Activated CD8-positive, alpha-beta memory T cell treated with anti-CD3 and anti-CD28 coated beads, Interleukin-2, amount 10 ng/mL, durations not matched to agents 7 days and 5 days (primary cell): ENCODE results near the gene ENKUR. TPM values are rescaled to one million over a fixed set of nuclear protein-coding genes. Genes with fewer than 3 reads are reported as not detected.
A peak's percentile ranks its signal among the peaks of the same experiment; 100 is the strongest.
"Not testable (repeated sequence)": the region's sequence is repeated elsewhere in the genome, so short reads cannot be mapped to it uniquely, and the experiment has no call there.

ENCODE experiments used
- ATAC-seq: fragments of 150-1000 bp; cut with Tn5 transposase; one replicate; pipeline ENCODE4 v1.10.0; 2021; ENCODE audit warnings: moderate library complexity
- CTCF ChIA-PET: fragments of 350-600 bp; sonication (Branson Sonifier 250); formaldehyde crosslinking; loops from one replicate; lab custom pipeline; 2021; ENCODE audit warnings: antibody characterized with exemption; lab: Charles Lee
- DNase-seq: peaks from one replicate; pipeline ENCODE4 v3.0.0-alpha.2; 2020
- H3K27ac Mint-ChIP-seq: one replicate; pipeline ENCODE4 v1.8.0; 2021; ENCODE audit warnings: mild to moderate bottlenecking, mixed read lengths
- H3K27me3 Mint-ChIP-seq: one replicate; pipeline ENCODE4 v1.8.0; 2021; ENCODE audit warnings: mixed read lengths
- H3K36me3 Mint-ChIP-seq: one replicate; pipeline ENCODE4 v1.8.0; 2021; ENCODE audit warnings: mild to moderate bottlenecking, mixed read lengths
- H3K4me1 Mint-ChIP-seq: one replicate; pipeline ENCODE4 v1.8.0; 2021; ENCODE audit warnings: mixed read lengths
- H3K4me3 Mint-ChIP-seq: one replicate; pipeline ENCODE4 v1.8.0; 2021; ENCODE audit warnings: mild to moderate bottlenecking, moderate library complexity, mixed read lengths
- H3K9me3 Mint-ChIP-seq: one replicate; pipeline ENCODE4 v1.8.0; 2022; ENCODE audit warnings: low read depth, mixed read lengths
- total RNA-seq, 2 experiments: library from RNA; stranded (reverse); gene quantifications; one replicate each; pipeline ENCODE4 v1.2.3, GENCODE V29; 2021

The ENKUR gene
- total RNA-seq, 2 experiments from 2014 or later = not detected

DNA sequence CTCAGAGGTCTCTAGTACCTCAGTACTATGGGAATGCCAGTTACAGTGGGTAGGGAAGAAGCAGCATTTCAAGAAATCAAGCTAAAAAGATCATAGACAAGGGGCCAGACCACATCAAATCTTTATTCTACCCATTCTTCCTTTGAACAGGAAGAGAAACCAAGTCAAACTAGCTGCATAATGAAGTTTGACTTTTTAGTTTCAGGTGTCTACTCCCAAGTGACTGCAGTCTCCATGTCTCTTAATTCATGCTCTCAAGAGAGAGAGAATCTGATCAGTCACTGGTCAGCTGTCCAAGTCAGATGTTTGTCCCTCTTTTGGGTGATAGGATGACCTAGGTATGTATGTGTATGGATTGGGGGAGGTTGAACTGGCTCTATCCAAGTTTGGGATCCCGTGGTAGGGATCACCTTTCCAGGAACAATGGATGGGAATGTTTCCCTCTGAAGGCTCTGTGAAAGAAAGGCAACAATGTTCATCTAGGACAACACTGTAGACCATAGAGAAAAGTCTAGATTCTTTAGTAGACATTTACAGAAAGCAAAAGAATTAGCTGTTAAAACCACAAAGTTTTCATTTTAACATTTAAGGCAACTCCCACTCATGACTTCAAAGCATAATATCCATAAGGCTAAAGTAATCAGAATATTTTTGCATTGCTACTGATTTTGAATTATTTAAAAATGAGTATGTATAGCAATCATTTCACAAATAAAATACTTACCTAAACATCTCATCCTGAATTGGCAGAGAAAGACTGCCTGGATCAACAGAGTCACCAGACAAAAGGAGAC is 33.4 kb downstream of the ENKUR start:
- Mint-ChIP-seq H3K4me1 (peaks cover 6% of the 10 kb centered on the region), H3K9me3 (no peaks in the 10 kb centered on the region), H3K27me3 (peaks cover 2% of the 10 kb centered on the region), H3K4me3 (no peak overlapping the region), H3K27ac (no peak overlapping the region), H3K36me3 (no peaks in the 10 kb centered on the region)
- CTCF ChIA-PET = no interaction called here
- ATAC-seq = no peak
- no peak for DNase-seq

- H3K4me1 Mint-ChIP-seq = peaks cover 6% of the 10 kb centered on the region
- no peak overlapping the region for H3K4me3 Mint-ChIP-seq
- CTCF ChIA-PET = no interaction called here
- peaks cover 2% of the 10 kb centered on the region for H3K27me3 Mint-ChIP-seq
- H3K9me3 Mint-ChIP-seq = no peaks in the 10 kb centered on the region
- H3K36me3 Mint-ChIP-seq = no peaks in the 10 kb centered on the region
- H3K27ac Mint-ChIP-seq = no peak overlapping the region
- no peak for DNase-seq
- ATAC-seq = no peak
These were observed 34.7 kb downstream of the ENKUR start for GRCh38 chr10:24981161-24981710.

DNA sequence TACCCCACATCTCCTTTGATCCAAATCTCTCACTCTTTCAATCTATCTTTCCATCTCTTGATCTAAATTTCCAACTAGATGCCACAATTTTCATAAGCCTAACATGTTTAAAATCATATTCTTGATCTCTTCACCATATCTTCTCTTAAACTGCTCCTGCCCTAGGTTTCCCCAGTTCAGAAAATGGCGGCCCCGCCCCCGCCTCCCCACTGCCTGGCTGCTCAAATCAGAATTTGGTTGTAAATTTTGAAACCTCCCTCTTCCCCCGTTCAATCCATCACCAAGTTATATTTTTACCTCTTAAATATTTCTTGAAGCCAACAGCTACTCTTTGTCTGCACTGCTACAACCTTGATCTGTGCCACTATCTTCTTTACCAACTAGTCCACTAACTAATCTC is 36.3 kb downstream of the ENKUR start:
- peaks cover 6% of the 10 kb centered on the region for H3K4me1 Mint-ChIP-seq
- peaks cover 2% of the 10 kb centered on the region for H3K27me3 Mint-ChIP-seq
- H3K27ac Mint-ChIP-seq = no peak overlapping the region
- no peak overlapping the region for H3K4me3 Mint-ChIP-seq
- DNase-seq (no peak), ATAC-seq (no peak)
- no peaks in the 10 kb centered on the region for H3K9me3 Mint-ChIP-seq
- H3K36me3 Mint-ChIP-seq = no peaks in the 10 kb centered on the region
- CTCF ChIA-PET = no interaction called here

DNA sequence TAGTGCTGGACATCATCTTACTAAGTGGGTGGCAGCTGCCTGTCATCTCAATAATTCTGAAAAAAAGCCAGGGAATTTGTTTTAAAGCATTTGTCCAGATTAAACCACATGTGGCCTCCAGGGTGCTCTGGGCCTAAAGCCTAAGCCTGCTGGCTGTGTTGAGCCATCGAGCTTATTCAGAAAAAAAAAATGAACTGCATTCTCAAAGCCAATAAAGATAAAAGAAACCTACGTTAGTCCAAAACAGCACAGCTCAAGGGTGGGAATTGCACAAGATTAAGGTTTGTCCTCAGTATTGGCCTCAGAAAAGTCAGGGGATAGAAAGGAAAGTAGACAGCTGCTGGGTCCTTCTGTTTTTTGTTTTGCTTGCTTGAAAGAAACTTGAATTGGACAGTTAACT is 41.0 kb downstream of the ENKUR start:
- H3K36me3 Mint-ChIP-seq = no peaks in the 10 kb centered on the region

DNA sequence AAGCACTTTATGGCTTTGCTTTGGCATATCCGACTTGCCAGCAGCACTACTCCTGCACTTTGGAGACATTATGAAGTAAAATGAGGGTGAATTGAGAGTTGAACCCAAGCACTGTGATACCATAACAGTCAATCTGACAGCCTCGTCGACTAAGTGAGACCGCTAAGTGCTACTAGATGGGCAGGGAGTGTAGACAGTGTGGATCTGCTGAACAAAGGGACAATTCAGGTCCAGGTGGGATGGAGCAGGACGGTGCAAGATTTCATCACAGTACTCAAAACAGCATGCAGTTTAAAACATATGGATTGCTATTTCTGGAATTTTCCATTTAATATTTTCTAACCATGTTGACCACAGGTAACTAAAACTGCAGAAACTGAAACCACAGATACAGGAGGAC is 42.8 kb downstream of the ENKUR start:
- no peak overlapping the region for H3K27ac Mint-ChIP-seq
- H3K9me3 Mint-ChIP-seq = no peaks in the 10 kb centered on the region
- ATAC-seq (no peak), DNase-seq (no peak)
- no peak overlapping the region for H3K4me3 Mint-ChIP-seq
- peaks cover 5% of the 10 kb centered on the region for H3K4me1 Mint-ChIP-seq
- H3K36me3 Mint-ChIP-seq = no peaks in the 10 kb centered on the region
- CTCF ChIA-PET = no interaction called here
- H3K27me3 Mint-ChIP-seq = no peaks in the 10 kb centered on the region

More for the DNA sequence above, 41.0 kb downstream of the ENKUR start:
- Mint-ChIP-seq H3K9me3 (no peaks in the 10 kb centered on the region), H3K4me3 (no peak overlapping the region), H3K27ac (no peak overlapping the region), H3K4me1 (peaks cover 2% of the 10 kb centered on the region), H3K27me3 (peaks cover 2% of the 10 kb centered on the region)
- CTCF ChIA-PET = no interaction called here
- ATAC-seq (no peak), DNase-seq (no peak)

GRCh38 chr10:24971374-24971773 is 44.6 kb downstream of the ENKUR start:
- peaks cover 5% of the 10 kb centered on the region for H3K4me1 Mint-ChIP-seq
- ATAC-seq (no peak), DNase-seq (no peak)
- CTCF ChIA-PET = no interaction called here
- no peaks in the 10 kb centered on the region for H3K27me3 Mint-ChIP-seq
- no peaks in the 10 kb centered on the region for H3K36me3 Mint-ChIP-seq
- H3K4me3 Mint-ChIP-seq = no peak overlapping the region
- H3K9me3 Mint-ChIP-seq = no peaks in the 10 kb centered on the region
- H3K27ac Mint-ChIP-seq = no peak overlapping the region

- Mint-ChIP-seq H3K9me3 (no peaks in the 10 kb centered on the region), H3K4me3 (no peak overlapping the region), H3K4me1 (peaks cover 5% of the 10 kb centered on the region), H3K27ac (peak overlapping the region; percentile 36), H3K27me3 (no peaks in the 10 kb centered on the region), H3K36me3 (no peaks in the 10 kb centered on the region)
- CTCF ChIA-PET = no interaction called here
- no peak for DNase-seq
- ATAC-seq = no peak
These were observed 46.1 kb downstream of the ENKUR start for GRCh38 chr10:24969841-24970281.

GRCh38 chr10:24968951-24969350 is 47.0 kb downstream of the ENKUR start:
- DNase-seq, H3K27ac Mint-ChIP-seq, H3K27me3 Mint-ChIP-seq, H3K36me3 Mint-ChIP-seq, H3K4me3 Mint-ChIP-seq, H3K4me1 Mint-ChIP-seq, CTCF ChIA-PET, ATAC-seq, H3K9me3 Mint-ChIP-seq: not testable (repeated sequence)

GRCh38 chr10:24968349-24968748 is 47.6 kb downstream of the ENKUR start:
- Mint-ChIP-seq H3K4me3 (no peak overlapping the region), H3K27me3 (no peaks in the 10 kb centered on the region)
- CTCF ChIA-PET = no interaction called here

DNA sequence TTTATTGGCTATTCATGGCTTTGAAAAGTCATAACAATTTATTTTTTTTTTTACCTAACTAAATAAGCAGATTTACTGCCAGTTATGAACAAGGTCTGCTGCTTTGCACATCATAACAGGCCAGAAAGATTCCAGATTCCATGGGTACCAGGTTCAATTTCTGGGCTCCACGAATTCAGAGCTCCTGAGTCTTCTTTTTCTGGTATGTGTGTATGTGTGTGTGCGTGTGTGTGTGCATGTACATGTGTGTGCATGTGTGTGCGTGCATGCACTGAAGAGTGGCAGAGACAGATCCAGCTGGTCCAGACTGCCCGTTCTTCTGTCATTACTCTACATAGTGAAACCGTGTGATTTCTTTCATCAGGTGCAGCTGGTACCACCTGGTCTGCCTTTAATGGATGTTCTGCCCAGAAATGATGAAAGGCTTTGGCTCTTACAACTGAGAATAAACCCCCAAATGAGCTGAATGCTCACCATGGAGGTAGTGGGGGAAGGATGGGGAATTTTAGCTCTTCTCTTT is 48.9 kb downstream of the ENKUR start:
- Mint-ChIP-seq H3K27ac (no peak overlapping the region), H3K4me1 (peaks cover 5% of the 10 kb centered on the region), H3K4me3 (no peak overlapping the region), H3K27me3 (no peaks in the 10 kb centered on the region), H3K36me3 (no peaks in the 10 kb centered on the region), H3K9me3 (no peaks in the 10 kb centered on the region)
- DNase-seq (no peak), ATAC-seq (no peak)
- CTCF ChIA-PET = no interaction called here

More at GRCh38 chr10:24968349-24968748, 47.6 kb downstream of the ENKUR start:
- DNase-seq (no peak), ATAC-seq (no peak)
- Mint-ChIP-seq H3K27ac (no peak overlapping the region), H3K9me3 (no peaks in the 10 kb centered on the region), H3K4me1 (peaks cover 5% of the 10 kb centered on the region), H3K36me3 (no peaks in the 10 kb centered on the region)

DNA sequence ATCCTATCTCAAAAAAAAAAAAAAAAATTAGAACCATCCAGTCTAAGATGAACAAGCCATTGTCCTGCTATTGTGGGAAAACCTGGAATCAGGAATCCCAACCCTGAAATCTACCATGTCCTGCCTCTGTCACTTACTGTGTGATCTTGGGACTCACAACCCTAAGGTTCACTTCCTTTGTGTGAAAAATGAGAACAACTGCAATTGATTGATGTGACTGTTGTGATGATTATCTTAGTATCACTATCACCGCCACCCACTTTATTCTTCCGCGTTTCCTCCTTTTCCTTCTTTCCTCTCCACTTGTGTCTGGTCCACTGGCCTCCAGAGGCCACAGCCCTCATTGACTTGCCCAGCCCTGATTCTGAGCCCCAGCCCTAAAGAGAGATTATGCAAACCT is 50.9 kb downstream of the ENKUR start:
- H3K4me1 Mint-ChIP-seq = peaks cover 3% of the 10 kb centered on the region
- DNase-seq (no peak), ATAC-seq (no peak)
- H3K27ac Mint-ChIP-seq = no peak overlapping the region
- H3K4me3 Mint-ChIP-seq = no peak overlapping the region
- CTCF ChIA-PET = no interaction called here
- H3K36me3 Mint-ChIP-seq = no peaks in the 10 kb centered on the region
- no peaks in the 10 kb centered on the region for H3K9me3 Mint-ChIP-seq
- no peaks in the 10 kb centered on the region for H3K27me3 Mint-ChIP-seq

DNA sequence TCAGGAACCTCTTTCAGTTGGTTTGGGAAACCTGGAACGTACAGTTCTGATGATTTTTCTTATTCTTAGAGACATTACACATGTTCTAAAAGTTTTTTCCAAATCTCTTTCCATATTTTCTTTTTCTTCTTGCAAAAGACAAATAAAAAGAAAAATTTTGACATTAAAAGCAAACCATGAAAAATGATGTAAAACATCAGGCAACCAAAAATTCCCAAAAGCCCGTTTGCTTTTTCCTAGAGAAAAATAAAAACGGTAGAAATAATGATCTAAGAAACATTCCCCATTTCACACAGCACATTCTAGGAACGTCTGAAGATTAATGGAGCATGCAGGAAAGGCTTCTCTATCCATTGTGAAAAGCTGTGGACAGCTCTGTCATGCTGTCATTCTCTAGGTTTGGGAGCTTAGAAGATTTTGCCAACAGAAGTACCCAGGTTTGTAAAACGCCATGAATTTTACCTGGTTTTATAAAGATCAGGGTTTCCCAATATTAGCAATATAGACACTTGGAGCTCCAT is 52.4 kb downstream of the ENKUR start:
- H3K4me1 Mint-ChIP-seq = no peaks in the 10 kb centered on the region
- CTCF ChIA-PET = no interaction called here
- no peak overlapping the region for H3K27ac Mint-ChIP-seq
- H3K36me3 Mint-ChIP-seq = no peaks in the 10 kb centered on the region
- no peak for DNase-seq
- H3K27me3 Mint-ChIP-seq = no peaks in the 10 kb centered on the region
- H3K4me3 Mint-ChIP-seq = no peak overlapping the region
- H3K9me3 Mint-ChIP-seq = no peaks in the 10 kb centered on the region
- ATAC-seq = no peak

- ATAC-seq (no peak), DNase-seq (no peak)
- H3K9me3 Mint-ChIP-seq = no peaks in the 10 kb centered on the region
- CTCF ChIA-PET = no interaction called here
- H3K36me3 Mint-ChIP-seq = no peaks in the 10 kb centered on the region
- H3K4me3 Mint-ChIP-seq = no peak overlapping the region
- H3K4me1 Mint-ChIP-seq = no peaks in the 10 kb centered on the region
- no peaks in the 10 kb centered on the region for H3K27me3 Mint-ChIP-seq
- no peak overlapping the region for H3K27ac Mint-ChIP-seq
These were observed 53.0 kb downstream of the ENKUR start for GRCh38 chr10:24962995-24963394.

- no peak for DNase-seq
- CTCF ChIA-PET = no interaction called here
- no peaks in the 10 kb centered on the region for H3K27me3 Mint-ChIP-seq
- H3K36me3 Mint-ChIP-seq = no peaks in the 10 kb centered on the region
- H3K4me1 Mint-ChIP-seq = no peaks in the 10 kb centered on the region
- ATAC-seq = no peak
- H3K27ac Mint-ChIP-seq = no peak overlapping the region
- H3K9me3 Mint-ChIP-seq = no peaks in the 10 kb centered on the region
- H3K4me3 Mint-ChIP-seq = no peak overlapping the region
These were observed 54.4 kb downstream of the ENKUR start for GRCh38 chr10:24961582-24961981.
